ENCODE results near the gene COX15.
A peak's percentile ranks its signal among the peaks of the same experiment; 100 is the strongest.
"Not testable (repeated sequence)": the region's sequence is repeated elsewhere in the genome, so short reads cannot be mapped to it uniquely, and the experiment has no call there.

The COX15 gene

DNA sequence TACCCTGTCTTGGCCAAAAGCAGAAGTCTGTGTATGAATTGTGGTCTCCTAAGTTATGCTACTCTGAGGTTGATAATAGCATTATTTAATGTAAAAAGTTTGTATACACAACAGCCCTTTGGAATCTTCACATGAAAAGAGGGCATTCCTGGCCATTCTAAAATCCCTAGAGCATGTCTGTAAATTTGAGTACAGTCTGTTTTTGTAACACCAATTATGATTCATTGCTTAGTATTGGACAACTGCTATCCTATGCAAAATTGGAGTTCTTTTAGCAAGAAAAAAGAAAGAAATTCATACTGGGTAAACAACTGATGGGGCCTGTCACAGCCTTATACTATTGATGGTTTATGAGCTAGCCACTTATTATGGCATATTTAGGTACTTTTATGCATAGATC is 10.3 kb upstream of the COX15 start:
- Histone ChIP-seq H3K27ac (replicated peaks) (no peak overlapping the region), H3K4me3 (replicated peaks; ENCODE audit: insufficient read depth, low read length) (no peak overlapping the region), H3K27me3 (ENCODE audit: insufficient read depth, poor library complexity, severe bottlenecking) (no peaks in the 10 kb centered on the region)
- TF ChIP-seq SPI1 (IDR thresholded peaks at IDR 0.05; ENCODE audit: borderline replicate concordance, low read depth) (no peak), POLR2AphosphoS5 (IDR thresholded peaks at IDR 0.05; ENCODE audit: low read depth) (no peak), GABPA (IDR thresholded peaks at IDR 0.05; ENCODE audit: low read depth) (no peak)
- TF ChIP-seq, protein P1, sequence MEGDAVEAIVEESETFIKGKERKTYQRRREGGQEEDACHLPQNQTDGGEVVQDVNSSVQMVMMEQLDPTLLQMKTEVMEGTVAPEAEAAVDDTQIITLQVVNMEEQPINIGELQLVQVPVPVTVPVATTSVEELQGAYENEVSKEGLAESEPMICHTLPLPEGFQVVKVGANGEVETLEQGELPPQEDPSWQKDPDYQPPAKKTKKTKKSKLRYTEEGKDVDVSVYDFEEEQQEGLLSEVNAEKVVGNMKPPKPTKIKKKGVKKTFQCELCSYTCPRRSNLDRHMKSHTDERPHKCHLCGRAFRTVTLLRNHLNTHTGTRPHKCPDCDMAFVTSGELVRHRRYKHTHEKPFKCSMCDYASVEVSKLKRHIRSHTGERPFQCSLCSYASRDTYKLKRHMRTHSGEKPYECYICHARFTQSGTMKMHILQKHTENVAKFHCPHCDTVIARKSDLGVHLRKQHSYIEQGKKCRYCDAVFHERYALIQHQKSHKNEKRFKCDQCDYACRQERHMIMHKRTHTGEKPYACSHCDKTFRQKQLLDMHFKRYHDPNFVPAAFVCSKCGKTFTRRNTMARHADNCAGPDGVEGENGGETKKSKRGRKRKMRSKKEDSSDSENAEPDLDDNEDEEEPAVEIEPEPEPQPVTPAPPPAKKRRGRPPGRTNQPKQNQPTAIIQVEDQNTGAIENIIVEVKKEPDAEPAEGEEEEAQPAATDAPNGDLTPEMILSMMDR (IDR thresholded peaks at IDR 0.05; ENCODE audit: insufficient read depth, low read length) = no peak
- TF ChIP-seq, protein P2, sequence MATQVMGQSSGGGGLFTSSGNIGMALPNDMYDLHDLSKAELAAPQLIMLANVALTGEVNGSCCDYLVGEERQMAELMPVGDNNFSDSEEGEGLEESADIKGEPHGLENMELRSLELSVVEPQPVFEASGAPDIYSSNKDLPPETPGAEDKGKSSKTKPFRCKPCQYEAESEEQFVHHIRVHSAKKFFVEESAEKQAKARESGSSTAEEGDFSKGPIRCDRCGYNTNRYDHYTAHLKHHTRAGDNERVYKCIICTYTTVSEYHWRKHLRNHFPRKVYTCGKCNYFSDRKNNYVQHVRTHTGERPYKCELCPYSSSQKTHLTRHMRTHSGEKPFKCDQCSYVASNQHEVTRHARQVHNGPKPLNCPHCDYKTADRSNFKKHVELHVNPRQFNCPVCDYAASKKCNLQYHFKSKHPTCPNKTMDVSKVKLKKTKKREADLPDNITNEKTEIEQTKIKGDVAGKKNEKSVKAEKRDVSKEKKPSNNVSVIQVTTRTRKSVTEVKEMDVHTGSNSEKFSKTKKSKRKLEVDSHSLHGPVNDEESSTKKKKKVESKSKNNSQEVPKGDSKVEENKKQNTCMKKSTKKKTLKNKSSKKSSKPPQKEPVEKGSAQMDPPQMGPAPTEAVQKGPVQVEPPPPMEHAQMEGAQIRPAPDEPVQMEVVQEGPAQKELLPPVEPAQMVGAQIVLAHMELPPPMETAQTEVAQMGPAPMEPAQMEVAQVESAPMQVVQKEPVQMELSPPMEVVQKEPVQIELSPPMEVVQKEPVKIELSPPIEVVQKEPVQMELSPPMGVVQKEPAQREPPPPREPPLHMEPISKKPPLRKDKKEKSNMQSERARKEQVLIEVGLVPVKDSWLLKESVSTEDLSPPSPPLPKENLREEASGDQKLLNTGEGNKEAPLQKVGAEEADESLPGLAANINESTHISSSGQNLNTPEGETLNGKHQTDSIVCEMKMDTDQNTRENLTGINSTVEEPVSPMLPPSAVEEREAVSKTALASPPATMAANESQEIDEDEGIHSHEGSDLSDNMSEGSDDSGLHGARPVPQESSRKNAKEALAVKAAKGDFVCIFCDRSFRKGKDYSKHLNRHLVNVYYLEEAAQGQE (IDR thresholded peaks at IDR 0.05; ENCODE audit: insufficient replicate concordance, low read depth) = no peak
- no peak for DNase-seq (ENCODE audit: low read depth in 1 of 2, low spot score in 1 of 2)

DNA sequence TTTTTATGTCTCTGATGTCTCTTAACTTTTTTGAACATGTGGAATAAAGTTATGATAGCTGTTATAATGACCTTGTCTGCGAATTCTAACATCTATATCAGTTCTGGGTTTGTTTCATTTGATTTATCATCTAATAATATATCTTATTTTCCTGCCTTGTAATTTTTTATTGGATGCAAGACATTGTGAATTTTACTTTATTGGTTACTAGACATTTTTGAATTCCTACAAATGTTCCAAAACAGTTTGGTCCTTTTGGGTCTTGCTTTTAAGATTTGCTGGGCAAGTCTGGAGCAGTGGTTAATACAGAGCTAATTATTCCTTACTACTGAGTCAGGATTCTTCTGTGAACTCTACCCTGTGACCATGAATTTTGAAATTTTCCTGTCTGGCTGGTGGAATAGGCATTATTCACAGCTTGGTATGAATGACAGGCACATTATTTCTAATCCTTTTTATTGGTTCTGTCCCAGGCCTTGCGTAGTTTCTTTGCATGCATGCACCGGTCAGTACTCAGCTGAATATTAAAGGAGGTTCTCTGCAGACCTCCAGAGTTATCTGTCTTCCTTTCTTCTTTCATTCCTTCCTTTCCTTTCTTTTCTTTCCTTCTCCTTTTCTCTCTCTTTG is 9.1 kb upstream of the COX15 start:
- Histone ChIP-seq H3K4me3 (replicated peaks; ENCODE audit: insufficient read depth, low read length) (no peak overlapping the region), H3K27ac (replicated peaks) (no peak overlapping the region), H3K27me3 (ENCODE audit: insufficient read depth, poor library complexity, severe bottlenecking) (no peaks in the 10 kb centered on the region)
- no peak for TF ChIP-seq SPI1 (IDR thresholded peaks at IDR 0.05; ENCODE audit: borderline replicate concordance, low read depth)
- TF ChIP-seq POLR2AphosphoS5 (IDR thresholded peaks at IDR 0.05; ENCODE audit: low read depth) = no peak
- DNase-seq (ENCODE audit: low read depth in 1 of 2, low spot score in 1 of 2) = no peak

DNA sequence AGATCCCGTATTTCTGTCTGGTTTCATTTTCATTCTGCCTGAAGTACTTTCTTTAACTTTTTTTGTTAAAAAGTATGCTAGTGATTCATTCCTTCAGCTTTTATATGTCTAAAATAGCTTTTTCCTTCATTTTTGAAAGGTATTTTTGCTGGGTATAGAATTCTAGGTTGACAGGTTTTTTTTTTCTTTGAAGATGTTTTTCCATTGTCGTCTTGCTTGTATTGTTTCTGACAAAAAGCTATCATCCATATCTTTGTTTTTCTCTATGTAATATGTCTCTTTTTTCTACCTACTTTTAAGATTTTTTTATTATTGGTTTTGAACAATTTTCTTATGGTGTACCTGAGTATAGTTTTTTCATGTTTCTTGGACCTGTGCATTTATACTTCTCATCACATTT is 8.3 kb upstream of the COX15 start:
- H3K27ac ChIP-seq (replicated peaks) = no peak overlapping the region
- H3K27me3 ChIP-seq (ENCODE audit: insufficient read depth, poor library complexity, severe bottlenecking) = no peaks in the 10 kb centered on the region
- no peak overlapping the region for H3K4me3 ChIP-seq (replicated peaks; ENCODE audit: insufficient read depth, low read length)
- TF ChIP-seq, protein P1 (IDR thresholded peaks at IDR 0.05; ENCODE audit: insufficient read depth, low read length) = no peak
- TF ChIP-seq GABPA (IDR thresholded peaks at IDR 0.05; ENCODE audit: low read depth) = no peak
- TF ChIP-seq SPI1 (IDR thresholded peaks at IDR 0.05; ENCODE audit: borderline replicate concordance, low read depth) = no peak
- TF ChIP-seq, protein P2 (IDR thresholded peaks at IDR 0.05; ENCODE audit: insufficient replicate concordance, low read depth) = no peak
- TF ChIP-seq POLR2AphosphoS5 (IDR thresholded peaks at IDR 0.05; ENCODE audit: low read depth) = no peak
- no peak for DNase-seq (ENCODE audit: low read depth in 1 of 2, low spot score in 1 of 2)

- DNase-seq (ENCODE audit: low read depth in 1 of 2, low spot score in 1 of 2); H3K27me3 ChIP-seq (ENCODE audit: insufficient read depth, poor library complexity, severe bottlenecking); H3K27ac ChIP-seq (replicated peaks); H3K4me3 ChIP-seq (replicated peaks; ENCODE audit: insufficient read depth, low read length): not testable (repeated sequence)
Measured at GRCh38 chr10:99734111-99734510, 2.2 kb upstream of the COX15 start.

DNA sequence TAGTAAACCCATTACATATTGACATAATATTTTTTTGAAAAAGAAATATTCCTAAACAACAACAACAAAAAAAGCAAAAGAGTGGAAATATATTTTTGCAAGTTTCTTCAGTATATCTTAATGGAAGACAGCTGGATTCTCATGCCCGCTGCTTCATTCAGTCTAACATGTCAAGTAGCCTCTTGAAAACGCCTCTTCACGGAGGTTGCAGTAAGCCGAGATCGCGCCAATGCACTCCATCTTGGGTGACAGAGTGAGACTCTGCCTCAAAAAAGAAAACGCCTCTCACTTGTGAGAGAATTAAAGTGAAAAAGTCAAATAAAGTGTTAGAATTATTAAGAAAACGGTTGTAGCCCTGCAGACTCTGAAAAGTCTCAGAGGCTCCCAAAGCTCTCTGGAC is 1.4 kb upstream of the COX15 start:
- TF ChIP-seq GABPA (IDR thresholded peaks at IDR 0.05; ENCODE audit: low read depth) = no peak
- TF ChIP-seq, protein P1 (IDR thresholded peaks at IDR 0.05; ENCODE audit: insufficient read depth, low read length) = no peak
- TF ChIP-seq SPI1 (IDR thresholded peaks at IDR 0.05; ENCODE audit: borderline replicate concordance, low read depth) = no peak
- no peak for TF ChIP-seq POLR2AphosphoS5 (IDR thresholded peaks at IDR 0.05; ENCODE audit: low read depth)
- TF ChIP-seq, protein P2 (IDR thresholded peaks at IDR 0.05; ENCODE audit: insufficient replicate concordance, low read depth) = no peak
- no peak for DNase-seq (ENCODE audit: low read depth in 1 of 2, low spot score in 1 of 2)
- H3K4me3 ChIP-seq (replicated peaks; ENCODE audit: insufficient read depth, low read length) = peak overlapping the region; percentile 67; the same call in 1 of the 2 replicates
- H3K27ac ChIP-seq (replicated peaks) = no peak overlapping the region; the same call in 1 of the 2 replicates
- no peaks in the 10 kb centered on the region for H3K27me3 ChIP-seq (ENCODE audit: insufficient read depth, poor library complexity, severe bottlenecking)
